Measurements from ENCODE around the gene SNX8. TPM values are rescaled to one million over a fixed set of nuclear protein-coding genes. Genes with fewer than 3 reads are reported as not detected.
A peak's percentile ranks its signal among the peaks of the same experiment; 100 is the strongest.

The SNX8 gene
- total and polyA plus RNA-seq, 9 of the 15 experiments (the other 6 are each of a cell fraction or from before 2014, with no cell fraction given): 2.7 to 51.6 (median 16.9) TPM

DNA sequence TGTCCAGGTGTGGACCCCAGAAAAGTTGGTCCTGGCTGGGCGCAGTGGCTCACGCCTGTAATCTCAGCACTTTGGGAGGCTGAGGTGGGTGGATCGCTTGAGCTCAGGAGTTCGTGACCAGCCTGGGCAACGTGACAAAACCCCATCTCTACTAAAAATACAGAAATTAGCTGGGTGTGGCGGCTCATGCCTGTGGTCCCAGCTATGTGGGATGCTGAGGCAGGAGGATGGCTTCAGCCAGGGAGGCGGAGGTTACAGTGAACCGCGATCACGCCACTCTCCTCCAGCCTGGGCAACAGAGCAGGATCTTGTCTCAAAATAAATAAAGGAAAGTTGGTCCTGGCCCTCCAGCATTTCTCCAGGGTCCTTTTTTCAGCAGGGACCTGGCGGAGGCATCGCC, 70.8 kb downstream of the SNX8 start:
- ChIA-PET POLR2A (no interaction called here), CTCF (ENCODE audit: low intra/inter-chr PET ratio) (no interaction called here)
- BruUV-seq (replicated peaks): no TSS peak
- H3K9ac ChIP-seq (ENCODE audit: insufficient read depth in 1 of 2, low read depth in 2 of 2, low read length in 2 of 2): peak overlapping the region; percentile 91 to 99; a peak in 3 of 4 replicates
- intact Hi-C loops (cut with micrococcal nuclease) (loop anchor here (2.0 to 5.0 kb wide), 2 partner anchors 59 to 105 kb away; no protein-coding TSS in a partner anchor), in situ Hi-C loops (cut with MboI) (no loop called here)
- H3K4me2 ChIP-seq (ENCODE audit: insufficient read depth, low read length): peak overlapping the region; percentile 98; the same call in 1 of the 2 replicates
- no peak overlapping the region for H2AFZ ChIP-seq (ENCODE audit: low read depth, low read length)
- 72% methylated on average over 12 of the region's 12 CpGs for WGBS (ENCODE audit: insufficient coverage, low coverage, missing lambda C conversion rate)
- peaks cover 29% of the 10 kb centered on the region; the same call in 2 of the 3 replicates for H3K36me3 ChIP-seq (ENCODE audit: control insufficient read depth, insufficient read depth, low read length)
- no peak for ATAC-seq
- FAIRE-seq: no peak
- H3K4me1 ChIP-seq (replicated peaks in 1 of 2; ENCODE audit: control insufficient read depth in 2 of 2, insufficient read depth in 2 of 2, low read length in 2 of 2): peaks cover 8 to 56% of the 10 kb centered on the region in 2 experiments; a peak in 3 of 5 replicates
- no peaks in the 10 kb centered on the region for H3K9me3 ChIP-seq (replicated peaks; ENCODE audit: control insufficient read depth, insufficient read depth, low read depth, low read length)
- DNase-seq (ENCODE audit: extremely low read depth in 1 of 4, low spot score in 3 of 4): no peak
- H3K9me1 ChIP-seq (ENCODE audit: control insufficient read depth, insufficient read depth, low read length): no peaks in the 10 kb centered on the region
- TF ChIP-seq KHSRP (IDR thresholded peaks at IDR 0.05) (no peak), RBFOX2 (IDR thresholded peaks at IDR 0.05; ENCODE audit: low read depth, low read length) (0 out of 2 replicates have a peak, but pooled peaks have one; percentile 2), CBFB (CRISPR knock-in tag; IDR thresholded peaks at IDR 0.05) (peak; percentile 43; the same call in 1 of the 2 replicates)
- no peaks in the 10 kb centered on the region for H3K27me3 ChIP-seq (ENCODE audit: control insufficient read depth in 2 of 2, insufficient read depth in 2 of 2, low read length in 2 of 2)
- H3K79me2 ChIP-seq (ENCODE audit: control insufficient read depth, insufficient read depth, low read length): peaks cover 42% of the 10 kb centered on the region
- no peaks in the 10 kb centered on the region for H4K20me1 ChIP-seq (replicated peaks; ENCODE audit: control insufficient read depth, insufficient read depth, low read length)
- no peak overlapping the region; the same call in 1 of the 2 replicates for H3K4me3 ChIP-seq
- H3K27ac ChIP-seq (ENCODE audit: extremely low read depth, low read depth, low read length): no peak overlapping the region

DNA sequence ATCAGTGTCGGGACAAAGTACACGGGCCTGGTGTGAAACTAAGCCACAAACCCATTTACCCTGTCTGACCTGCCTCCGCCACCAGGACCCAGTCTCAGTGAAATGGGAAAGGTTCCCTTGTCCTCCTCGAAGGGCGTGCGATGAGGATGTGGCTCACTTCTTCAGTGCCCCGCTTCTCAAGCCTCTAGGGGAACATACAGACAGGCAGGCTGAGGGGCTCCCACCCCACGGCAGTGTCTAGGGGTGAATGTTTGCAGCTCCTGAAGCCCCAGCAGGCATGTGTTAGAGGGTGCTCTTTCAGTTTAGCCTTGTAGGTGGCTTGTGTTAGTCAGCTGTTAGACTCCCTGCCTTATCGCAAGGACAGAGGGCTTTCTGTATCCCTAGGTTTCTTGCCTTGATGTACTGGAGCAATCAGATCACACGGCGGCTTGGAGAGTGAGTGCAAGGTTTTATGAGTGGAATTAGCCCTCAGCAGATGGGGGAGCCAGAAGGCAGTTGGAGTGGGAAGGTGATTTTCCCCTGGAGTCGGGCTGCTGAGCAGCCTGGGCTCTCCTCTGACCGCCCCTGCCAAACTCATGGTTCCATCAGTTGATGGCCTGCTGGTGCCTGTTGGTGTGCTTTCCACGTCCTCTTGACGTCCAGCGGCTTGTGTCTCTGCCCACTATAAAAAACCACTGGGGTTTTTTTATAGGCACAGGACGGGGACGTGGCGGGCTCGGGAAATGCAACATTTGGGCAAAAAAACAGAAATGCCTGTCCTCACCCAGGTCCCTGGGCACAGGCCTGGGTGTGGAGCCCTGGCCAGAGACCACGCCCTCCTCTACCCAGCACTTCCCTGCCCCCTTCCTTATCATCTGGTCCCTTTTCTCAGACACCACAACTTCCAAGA, 71.5 kb downstream of the SNX8 start:
- peak; percentile 97 for FAIRE-seq
- POLR2A ChIA-PET: interaction anchor here (0.5 to 1.7 kb wide), 10 partner anchors 8 to 600 kb away, joined by 3 to 8 read pairs (median 4); partner anchors contain the start of genes EIF3B and MAD1L1
- TF ChIP-seq CBFA2T3 (IDR thresholded peaks at IDR 0.05) (peak; percentile 50), SLC30A9 (CRISPR knock-in tag; IDR thresholded peaks at IDR 0.05) (no peak), RBFOX2 (IDR thresholded peaks at IDR 0.05; ENCODE audit: low read depth, low read length) (0 out of 2 replicates have a peak, but pooled peaks have one; percentile 9), DLX4 (CRISPR knock-in tag; IDR thresholded peaks at IDR 0.05) (no peak), ZBTB2 (IDR thresholded peaks at IDR 0.05) (peak; percentile 26; the same call in 1 of the 2 replicates), ZNF79 (CRISPR knock-in tag; IDR thresholded peaks at IDR 0.05; ENCODE audit: low read depth) (no peak), BCL6 (CRISPR knock-in tag; IDR thresholded peaks at IDR 0.05) (no peak), ETS1 (conservative IDR thresholded peaks at IDR 0.05; ENCODE audit: control insufficient read depth, low read depth, low read length) (0 out of 2 replicates have a peak, but pooled peaks have one; percentile 45)

More for the DNA sequence above, 71.5 kb downstream of the SNX8 start:
- Histone ChIP-seq H3K79me2 (ENCODE audit: control insufficient read depth, insufficient read depth, low read length) (peaks cover 42% of the 10 kb centered on the region), H4K20me1 (replicated peaks; ENCODE audit: control insufficient read depth, insufficient read depth, low read length) (no peaks in the 10 kb centered on the region), H3K27me3 (ENCODE audit: control insufficient read depth in 2 of 2, insufficient read depth in 2 of 2, low read length in 2 of 2) (no peaks in the 10 kb centered on the region), H3K36me3 (ENCODE audit: control insufficient read depth, insufficient read depth, low read length) (peaks cover 36% of the 10 kb centered on the region; the same call in 2 of the 3 replicates), H3K27ac (ENCODE audit: extremely low read depth, low read depth, low read length) (peak overlapping the region; percentile 79), H3K9me1 (ENCODE audit: control insufficient read depth, insufficient read depth, low read length) (no peaks in the 10 kb centered on the region), H3K4me2 (ENCODE audit: insufficient read depth, low read length) (peak overlapping the region; percentile 98), H3K4me3 (peak overlapping the region; percentile 100), H3K4me1 (replicated peaks in 1 of 2; ENCODE audit: control insufficient read depth in 2 of 2, insufficient read depth in 2 of 2, low read length in 2 of 2) (peaks cover 8 to 56% of the 10 kb centered on the region in 2 experiments; a peak in 3 of 5 replicates), H2AFZ (ENCODE audit: low read depth, low read length) (peak overlapping the region; percentile 82), H3K9me3 (replicated peaks; ENCODE audit: control insufficient read depth, insufficient read depth, low read depth, low read length) (no peaks in the 10 kb centered on the region), H3K9ac (ENCODE audit: insufficient read depth in 1 of 2, low read depth in 2 of 2, low read length in 2 of 2) (peak overlapping the region; percentile 91 to 99)
- in situ Hi-C loops (cut with MboI) (no loop called here), intact Hi-C loops (cut with micrococcal nuclease) (loop anchor here (2.0 to 5.0 kb wide), 2 partner anchors 60 to 106 kb away; no protein-coding TSS in a partner anchor)
- WGBS (ENCODE audit: insufficient coverage, low coverage, missing lambda C conversion rate): 10% methylated on average over 21 of the region's 21 CpGs
- TSS peak; percentile 82 for BruUV-seq (replicated peaks)
- ATAC-seq: peak; percentile 73
- CTCF ChIA-PET (ENCODE audit: low intra/inter-chr PET ratio): no interaction called here
- DNase-seq (ENCODE audit: extremely low read depth in 1 of 4, low spot score in 3 of 4): peak in 2 of 4 experiments; percentile 59 to 81

Measured in K562 (cell line).